CD14-positive monocyte (primary cell): ENCODE data around the gene CDRT15. TPM values are rescaled to one million over a fixed set of nuclear protein-coding genes. Genes with fewer than 3 reads are reported as not detected.

Experiments
- DNase-seq, 3 donors: peaks; one replicate each; pipeline ENCODE4 v3.0.0-alpha.2; 2011 to 2022
- H2AFZ ChIP-seq: 2 replicates; pipeline ENCODE4 v1.6.0; 2012; ENCODE audit warnings: mild to moderate bottlenecking, low read depth, low read length, inconsistent platforms; ENCODE audit not compliant: insufficient read depth, poor library complexity, severe bottlenecking
- H3K27ac ChIP-seq, 2 donors: 1 replicate in 1 of 2; 2 replicates in 1 of 2; pipeline ENCODE4 v1.5.1; 2012 to 2013; ENCODE audit warnings: low read length in 2 of 2, control low read depth in 1 of 2, inconsistent platforms in 1 of 2, low read depth in 1 of 2, mild to moderate bottlenecking in 1 of 2
- H3K27me3 ChIP-seq, 2 donors: one replicate each; pipeline versions ENCODE4 v1.6.0 to v1.6.1; 2011 to 2013; ENCODE audit warnings: low read length in 2 of 2; ENCODE audit not compliant: control insufficient read depth in 2 of 2, insufficient read depth in 2 of 2
- H3K36me3 ChIP-seq, 2 donors: replicated peaks in 1 of 2; 1 replicate in 1 of 2; 2 replicates in 1 of 2; pipeline versions ENCODE4 v1.5.1 to v1.6.1; 2012 to 2013; ENCODE audit warnings: low read length in 2 of 2, control low read depth in 1 of 2, inconsistent platforms in 1 of 2, mild to moderate bottlenecking in 1 of 2; ENCODE audit not compliant: insufficient read depth in 2 of 2, control insufficient read depth in 1 of 2
- H3K4me1 ChIP-seq, 2 donors: 1 replicate in 1 of 2; 2 replicates in 1 of 2; pipeline versions ENCODE4 v1.5.1 to v1.6.1; 2012 to 2013; ENCODE audit warnings: low read length in 2 of 2, control low read depth in 1 of 2, inconsistent platforms in 1 of 2, mild to moderate bottlenecking in 1 of 2, moderate library complexity in 1 of 2; ENCODE audit not compliant: insufficient read depth in 2 of 2, control insufficient read depth in 1 of 2
- H3K4me2 ChIP-seq: replicated peaks from 2 replicates; pipeline ENCODE3; 2012; ENCODE audit warnings: low read length, moderate library complexity, mild to moderate bottlenecking; ENCODE audit not compliant: poor library complexity, severe bottlenecking; ENCODE audit errors: extremely low read depth
- H3K4me3 ChIP-seq, 3 experiments: fragments of 200-600 bp in 1 of 3; sonication (generic) in 1 of 3; replicated peaks in 1 of 3; 1 replicate in 2 of 3; 2 replicates in 1 of 3; pipeline ENCODE4 v1.5.1; 2011 to 2013; ENCODE audit warnings: low read length in 3 of 3, mild to moderate bottlenecking in 3 of 3, control low read depth in 2 of 3, low read depth in 2 of 3, inconsistent platforms in 1 of 3, moderate library complexity in 1 of 3
- H3K79me2 ChIP-seq: 2 replicates; pipeline ENCODE4 v1.6.0; 2012; ENCODE audit warnings: mild to moderate bottlenecking, control low read depth, inconsistent platforms, low read length, moderate library complexity; ENCODE audit not compliant: insufficient read depth
- H3K9ac ChIP-seq: 2 replicates; pipeline ENCODE4 v1.6.0; 2017; ENCODE audit warnings: low read length, mild to moderate bottlenecking; ENCODE audit not compliant: insufficient read depth, poor library complexity, severe bottlenecking
- H3K9me3 ChIP-seq, 2 donors: replicated peaks in 1 of 2; 1 replicate in 1 of 2; 2 replicates in 1 of 2; pipeline versions ENCODE4 v1.5.1 to v1.6.1; 2012 to 2013; ENCODE audit warnings: low read length in 2 of 2, control low read depth in 1 of 2; ENCODE audit not compliant: control insufficient read depth in 1 of 2, insufficient read depth in 1 of 2
- H4K20me1 ChIP-seq: 2 replicates; pipeline ENCODE4 v1.6.0; 2012; ENCODE audit warnings: mild to moderate bottlenecking, low read length, control low read depth, moderate library complexity; ENCODE audit not compliant: insufficient read depth
- H3K27ac Mint-ChIP-seq, 7 donors: one replicate each; pipeline ENCODE4 v1.8.0; 2020; ENCODE audit warnings: mild to moderate bottlenecking in 7 of 7, mixed read lengths in 7 of 7, moderate library complexity in 6 of 7, inconsistent platforms in 2 of 7
- H3K27me3 Mint-ChIP-seq, 3 donors: one replicate each; pipeline ENCODE4 v1.8.0; 2021 to 2022; ENCODE audit warnings: low read depth in 3 of 3, mild to moderate bottlenecking in 3 of 3, mixed read lengths in 3 of 3, moderate library complexity in 3 of 3, inconsistent platforms in 1 of 3
- H3K36me3 Mint-ChIP-seq, 2 donors: one replicate each; pipeline ENCODE4 v1.8.0; 2020; ENCODE audit warnings: mixed read lengths in 2 of 2, inconsistent platforms in 1 of 2, mild to moderate bottlenecking in 1 of 2
- H3K4me1 Mint-ChIP-seq: one replicate; pipeline ENCODE4 v1.8.0; 2020; ENCODE audit warnings: mild to moderate bottlenecking, mixed read lengths
- H3K4me3 Mint-ChIP-seq, 2 donors: one replicate each; pipeline ENCODE4 v1.8.0; 2020; ENCODE audit warnings: mild to moderate bottlenecking in 2 of 2, mixed read lengths in 2 of 2, moderate library complexity in 1 of 2
- H3K9me3 Mint-ChIP-seq, 7 donors: one replicate each; pipeline ENCODE4 v1.8.0; 2020 to 2022; ENCODE audit warnings: mixed read lengths in 7 of 7, mild to moderate bottlenecking in 6 of 7, moderate library complexity in 6 of 7, inconsistent platforms in 2 of 7
- CTCF ChIP-seq: fragments of 200-600 bp; IDR thresholded peaks from one replicate; pipeline ENCODE4 v1.8.0; 2022; ENCODE audit warnings: antibody characterized with exemption, mild to moderate bottlenecking
- WGBS: methylation state at CpG from one replicate; pipeline ENCODE4 v1.1.5; 2013; ENCODE audit warnings: missing lambda C conversion rate; ENCODE audit not compliant: insufficient coverage; 5-methylcytosine and 5-hydroxymethylcytosine counted together
- intact Hi-C, 2 donors: fragments of 100-400 bp; cut with micrococcal nuclease; formaldehyde crosslinking; loops; one replicate each; pipeline versions ENCODE4 v1.15.0 to v1.15.1; 2023
- polyA plus RNA-seq, 3 donors: library from polyadenylated mRNA; depleted of rRNA in 1 of 3; unstranded in 2 of 3; stranded (reverse) in 1 of 3; fragments of 300-500 nt in 2 of 3; fragments of >200 nt in 1 of 3; fragmentation: Illumina TruSeq in 2 of 3; gene quantifications; 1 replicate in 2 of 3; 2 replicates in 1 of 3; pipeline ENCODE4 v1.2.3, GENCODE V29; 2012 to 2021

Gene CDRT15
- polyA plus RNA-seq, 3 donors, result not detected

GRCh38 chr17:14206891-14207290 is 29.8 kb downstream of the CDRT15 start:
- H3K36me3 Mint-ChIP-seq, result peaks cover 52 to 56% of the 10 kb centered on the region in 2 donors
- intact Hi-C loops, result no loop called here
- WGBS, result 99% methylated on average over 28 of the region's 29 CpGs

GRCh38 chr17:14205992-14206461 is 30.6 kb downstream of the CDRT15 start:
- no peak for DNase-seq
- no peak overlapping the region for H3K27ac Mint-ChIP-seq
- no peaks in the 10 kb centered on the region for H3K9me3 ChIP-seq

More at GRCh38 chr17:14206891-14207290, 29.8 kb downstream of the CDRT15 start:
- no peak overlapping the region for H2AFZ ChIP-seq
- no peaks in the 10 kb centered on the region for H4K20me1 ChIP-seq
- H3K36me3 ChIP-seq, result peaks cover 4 to 57% of the 10 kb centered on the region in 2 donors
- H3K9me3 ChIP-seq, result peaks cover 0 to 5% of the 10 kb centered on the region in 2 donors
- H3K27ac ChIP-seq, result no peak overlapping the region
- no peak for TF ChIP-seq CTCF
- Mint-ChIP-seq H3K9me3 (peaks cover 0 to 6% (median 0%) of the 10 kb centered on the region in 7 donors), H3K27ac (no peak overlapping the region), H3K4me1 (peaks cover 7% of the 10 kb centered on the region), H3K27me3 (peaks cover 0 to 3% (median 2%) of the 10 kb centered on the region in 3 donors), H3K4me3 (no peak overlapping the region)
- no peaks in the 10 kb centered on the region for H3K4me1 ChIP-seq
- H3K79me2 ChIP-seq, result no peaks in the 10 kb centered on the region
- H3K4me2 ChIP-seq, result no peak overlapping the region
- DNase-seq, result no peak
- H3K9ac ChIP-seq, result no peak overlapping the region
- H3K4me3 ChIP-seq, result no peak overlapping the region
- H3K27me3 ChIP-seq, result no peaks in the 10 kb centered on the region

More at GRCh38 chr17:14205992-14206461, 30.6 kb downstream of the CDRT15 start:
- H3K79me2 ChIP-seq, result no peaks in the 10 kb centered on the region
- Mint-ChIP-seq H3K4me1 (peaks cover 14% of the 10 kb centered on the region), H3K27me3 (peaks cover 0 to 3% (median 2%) of the 10 kb centered on the region in 3 donors), H3K9me3 (peaks cover 0 to 2% (median 0%) of the 10 kb centered on the region in 7 donors), H3K4me3 (no peak overlapping the region), H3K36me3 (peaks cover 50 to 56% of the 10 kb centered on the region in 2 donors)
- H3K36me3 ChIP-seq, result peaks cover 4 to 57% of the 10 kb centered on the region in 2 donors
- intact Hi-C loops, result no loop called here
- no peak overlapping the region for H3K27ac ChIP-seq
- no peak overlapping the region for H2AFZ ChIP-seq
- 87% methylated on average over 8 of the region's 13 CpGs for WGBS
- no peak for TF ChIP-seq CTCF
- no peak overlapping the region for H3K4me2 ChIP-seq
- peaks cover 5 to 6% of the 10 kb centered on the region in 2 donors for H3K4me1 ChIP-seq
- no peaks in the 10 kb centered on the region for H3K27me3 ChIP-seq
- H3K4me3 ChIP-seq, result no peak overlapping the region
- no peaks in the 10 kb centered on the region for H4K20me1 ChIP-seq
- H3K9ac ChIP-seq, result no peak overlapping the region
